Gastrocnemius medialis (tissue), 4 donors: ENCODE results near the gene TRMT11. TPM values are rescaled to one million over a fixed set of nuclear protein-coding genes. Genes with fewer than 3 reads are reported as not detected.
"Not testable (repeated sequence)": the region's sequence is repeated elsewhere in the genome, so short reads cannot be mapped to it uniquely, and the experiment has no call there.

Experiments
- ATAC-seq, 2 donors: fragments of 150-250 bp; one replicate each; pipeline ENCODE4 v1.9.1; 2016
- DNase-seq, 2 donors: peaks; one replicate each; pipeline ENCODE4 v3.0.0-alpha.2; 2019
- H3K27ac ChIP-seq, 4 donors: fragments of 200-600 bp; sonication (generic); 1 replicate in 1 of 4; 2 replicates in 3 of 4; pipeline ENCODE4 v1.5.1; 2016 to 2018; ENCODE audit warnings: mild to moderate bottlenecking in 2 of 4, moderate library complexity in 1 of 4
- H3K27me3 ChIP-seq, 3 donors: fragments of 200-600 bp; sonication (generic) in 2 of 3; 1 replicate in 1 of 3; 2 replicates in 2 of 3; pipeline versions ENCODE4 v1.5.1 to v1.6.0; 2016 to 2019; ENCODE audit warnings: mild to moderate bottlenecking in 1 of 3, moderate library complexity in 1 of 3
- H3K36me3 ChIP-seq, 2 donors: fragments of 200-600 bp; sonication (generic) in 1 of 2; one replicate each; pipeline ENCODE4 v1.5.1; 2017 to 2018
- H3K4me1 ChIP-seq, 2 donors: fragments of 200-600 bp; sonication (generic) in 1 of 2; one replicate each; pipeline ENCODE4 v1.5.1; 2016 to 2017; ENCODE audit warnings: mild to moderate bottlenecking in 2 of 2
- H3K4me3 ChIP-seq, 4 donors: fragments of 200-600 bp; sonication (generic) in 3 of 4; 1 replicate in 1 of 4; 2 replicates in 3 of 4; pipeline ENCODE4 v1.5.1; 2016 to 2019; ENCODE audit warnings: mild to moderate bottlenecking in 2 of 4
- H3K9me3 ChIP-seq, 3 donors: fragments of 200-600 bp; sonication (generic) in 2 of 3; 1 replicate in 1 of 3; 2 replicates in 2 of 3; pipeline ENCODE4 v1.5.1; 2016 to 2019
- CTCF ChIP-seq, 5 experiments: fragments of 450-650 bp in 3 of 5; fragments of 200-600 bp in 2 of 5; sonication (generic) in 2 of 5; IDR thresholded peaks in 4 of 5; conservative IDR thresholded peaks in 1 of 5; 1 replicate in 4 of 5; 2 replicates in 1 of 5; pipeline ENCODE4 v1.5.1; 2016 to 2019; ENCODE audit warnings: antibody characterized with exemption in 5 of 5, mild to moderate bottlenecking in 3 of 5, moderate library complexity in 3 of 5
- POLR2A ChIP-seq, 2 donors: fragments of 450-650 bp; IDR thresholded peaks; one replicate each; pipeline ENCODE4 v1.6.1; 2017; ENCODE audit warnings: antibody characterized with exemption in 2 of 2, mild to moderate bottlenecking in 2 of 2, moderate library complexity in 2 of 2
- in situ Hi-C, 4 donors: fragments of 200-750 bp; cut with MboI; loops; one replicate each; pipeline versions ENCODE4 v1.15.0 to v1.8.0; 2017; ENCODE audit warnings: low sequenced_read_pairs in 4 of 4
- intact Hi-C: fragments of 100-400 bp; cut with DNase I; formaldehyde crosslinking; loops from one replicate; pipeline ENCODE4 v1.15.1; 2023; ENCODE audit warnings: low total_unique reads
- total RNA-seq, 4 donors: library from RNA; depleted of rRNA; stranded (reverse); fragments of >200 nt; gene quantifications; one replicate each; pipeline versions ENCODE4 v1.1.0 to v1.2.3, GENCODE V29; 2016

The TRMT11 gene
- total RNA-seq, 4 donors from 2014 or later, result 2.5 to 10.2 (median 6.9) TPM

- peak overlapping the region in 3 of 4 donors; percentile 1 to 62 (median 27) for H3K27ac ChIP-seq
- no peak for ATAC-seq
Observed at GRCh38 chr6:125945378-125946141, 40.8 kb upstream of the TRMT11 start.

GRCh38 chr6:125947615-125948014 lies 38.7 kb upstream of the TRMT11 start:
- H3K27me3 ChIP-seq, result no peaks in the 10 kb centered on the region
- no peak for DNase-seq
- H3K36me3 ChIP-seq, result no peaks in the 10 kb centered on the region
- in situ Hi-C loops, result no loop called here
- H3K4me1 ChIP-seq, result no peaks in the 10 kb centered on the region
- no peak overlapping the region for H3K27ac ChIP-seq
- no peak for ATAC-seq
- TF ChIP-seq POLR2A (IDR thresholded peaks at IDR 0.05) (no peak), CTCF (IDR thresholded peaks at IDR 0.05 in 4 of 5, conservative IDR thresholded peaks at IDR 0.05 in 1 of 5) (no peak)
- intact Hi-C loops, result no loop called here
- no peak overlapping the region for H3K4me3 ChIP-seq
- no peaks in the 10 kb centered on the region for H3K9me3 ChIP-seq

More at GRCh38 chr6:125945378-125946141, 40.8 kb upstream of the TRMT11 start:
- DNase-seq, result no peak
- no peak for TF ChIP-seq POLR2A (IDR thresholded peaks at IDR 0.05)
- Histone ChIP-seq H3K27me3 (no peaks in the 10 kb centered on the region), H3K9me3 (no peaks in the 10 kb centered on the region), H3K4me1 (no peaks in the 10 kb centered on the region), H3K36me3 (no peaks in the 10 kb centered on the region), H3K4me3 (no peak overlapping the region)
- in situ Hi-C loops, result no loop called here
- intact Hi-C loops, result no loop called here

- TF ChIP-seq POLR2A (IDR thresholded peaks at IDR 0.05) (no peak), CTCF (IDR thresholded peaks at IDR 0.05 in 4 of 5, conservative IDR thresholded peaks at IDR 0.05 in 1 of 5) (no peak)
- no peak for ATAC-seq
- H3K4me3 ChIP-seq, result no peak overlapping the region
- DNase-seq, result no peak
- H3K4me1 ChIP-seq, result no peaks in the 10 kb centered on the region
- intact Hi-C loops, result no loop called here
- H3K36me3 ChIP-seq, result no peaks in the 10 kb centered on the region
- in situ Hi-C loops, result no loop called here
- no peak overlapping the region for H3K27ac ChIP-seq
- H3K27me3 ChIP-seq, result no peaks in the 10 kb centered on the region
- H3K9me3 ChIP-seq, result no peaks in the 10 kb centered on the region
Observed at GRCh38 chr6:125948455-125948854, 37.9 kb upstream of the TRMT11 start.

GRCh38 chr6:125949069-125949468 lies 37.3 kb upstream of the TRMT11 start:
- intact Hi-C loops, result no loop called here
- no peaks in the 10 kb centered on the region for H3K4me1 ChIP-seq
- no peak for DNase-seq
- no peaks in the 10 kb centered on the region for H3K9me3 ChIP-seq
- no peaks in the 10 kb centered on the region for H3K36me3 ChIP-seq
- in situ Hi-C loops, result no loop called here
- H3K27me3 ChIP-seq, result no peaks in the 10 kb centered on the region
- no peak overlapping the region for H3K4me3 ChIP-seq
- no peak for ATAC-seq
- TF ChIP-seq CTCF (IDR thresholded peaks at IDR 0.05 in 4 of 5, conservative IDR thresholded peaks at IDR 0.05 in 1 of 5) (no peak), POLR2A (IDR thresholded peaks at IDR 0.05) (no peak)
- no peak overlapping the region for H3K27ac ChIP-seq

- intact Hi-C loops, result no loop called here
Observed at GRCh38 chr6:125950293-125950692, 36.0 kb upstream of the TRMT11 start.

GRCh38 chr6:125950716-125951115 lies 35.6 kb upstream of the TRMT11 start:
- intact Hi-C loops, H3K27ac ChIP-seq, DNase-seq, H3K9me3 ChIP-seq, H3K4me1 ChIP-seq, H3K36me3 ChIP-seq, ATAC-seq, H3K27me3 ChIP-seq, H3K4me3 ChIP-seq: not testable (repeated sequence)
- in situ Hi-C loops, result loop anchor here in 3 of 4 donors (10.0 to 25.0 kb wide), 3 partner anchors 88 to 638 kb away; partner anchors contain the start of gene HDDC2 (in 1 of the 3)

More at GRCh38 chr6:125950293-125950692, 36.0 kb upstream of the TRMT11 start:
- H3K27me3 ChIP-seq, result no peaks in the 10 kb centered on the region
- H3K36me3 ChIP-seq, result no peaks in the 10 kb centered on the region
- no peak for DNase-seq
- H3K27ac ChIP-seq, result no peak overlapping the region
- in situ Hi-C loops, result loop anchor here in 3 of 4 donors (10.0 to 25.0 kb wide), 3 partner anchors 88 to 638 kb away; partner anchors contain the start of gene HDDC2 (in 1 of the 3)
- no peaks in the 10 kb centered on the region for H3K4me1 ChIP-seq
- H3K9me3 ChIP-seq, result no peaks in the 10 kb centered on the region
- H3K4me3 ChIP-seq, result no peak overlapping the region
- no peak for TF ChIP-seq POLR2A (IDR thresholded peaks at IDR 0.05)
- TF ChIP-seq CTCF (IDR thresholded peaks at IDR 0.05 in 4 of 5, conservative IDR thresholded peaks at IDR 0.05 in 1 of 5), result no peak
- ATAC-seq, result no peak
